BE2C (cell line): Measurements from ENCODE around the gene GCSH.
"Not testable (repeated sequence)": the region's sequence is repeated elsewhere in the genome, so short reads cannot be mapped to it uniquely, and the experiment has no call there.

Experiments
- DNase-seq: peaks from one replicate; pipeline ENCODE4 v3.0.0-alpha.2; 2020
- H3K27me3 ChIP-seq: fragments of 250-450 bp; sonication (Bioruptor Pico); 2 replicates; pipeline ENCODE4 v1.5.1; 2020; ENCODE audit warnings: mild to moderate bottlenecking
- H3K36me3 ChIP-seq: fragments of 250-450 bp; sonication (Bioruptor Pico); 2 replicates; pipeline ENCODE4 v1.5.1; 2020; ENCODE audit warnings: mild to moderate bottlenecking
- H3K4me1 ChIP-seq: fragments of 250-450 bp; sonication (Bioruptor Pico); 2 replicates; pipeline ENCODE4 v1.5.1; 2020
- H3K4me3 ChIP-seq: 2 replicates; pipeline ENCODE4 v1.5.1; 2011; ENCODE audit warnings: low read depth, low read length
- H3K9me3 ChIP-seq: fragments of 250-450 bp; sonication (Bioruptor Pico); 2 replicates; pipeline ENCODE4 v1.5.1; 2020
- TF ChIP-seq, protein P1 (sequence below): IDR thresholded peaks from 2 replicates; pipeline ENCODE4 v1.5.1; 2012; ENCODE audit warnings: mild to moderate bottlenecking, low read depth, low read length

GCSH gene

DNA sequence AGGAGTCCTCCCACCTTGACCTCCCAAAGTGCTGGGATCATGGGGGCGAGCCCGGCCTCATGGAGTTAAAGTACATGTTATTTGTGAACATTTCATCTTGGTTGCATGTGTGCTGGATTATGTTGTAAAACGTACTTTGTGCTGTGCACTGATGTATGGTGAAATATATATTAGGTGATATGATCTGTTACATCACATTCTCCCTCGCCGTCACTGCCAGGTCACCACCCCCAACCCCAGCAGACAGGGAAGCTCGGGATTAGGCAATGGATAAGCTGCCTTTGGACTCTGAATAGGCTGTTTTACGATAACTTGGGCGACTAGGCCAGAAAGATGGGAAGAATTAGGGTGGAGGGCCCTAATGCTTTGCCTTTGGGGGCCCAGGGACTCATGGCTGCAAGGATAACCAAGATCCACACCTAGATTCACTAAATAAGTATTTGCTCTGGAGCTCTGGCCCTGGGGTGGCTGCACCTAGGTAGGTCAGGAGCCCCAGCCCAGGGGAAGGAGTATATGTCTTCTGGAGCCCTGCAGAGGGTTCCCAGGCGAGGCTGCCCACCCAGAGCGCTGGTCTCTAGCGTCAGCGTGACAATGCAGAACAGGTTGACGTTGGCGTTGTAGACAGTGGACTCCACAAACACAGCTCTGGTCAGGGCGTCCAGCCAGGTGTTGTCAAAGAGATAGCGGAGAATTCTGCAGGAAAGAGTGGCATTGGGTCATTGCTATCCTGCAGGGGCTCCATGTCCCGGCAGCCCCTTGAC, 27.1 kb upstream of the GCSH start:
- Histone ChIP-seq H3K36me3 (no peaks in the 10 kb centered on the region), H3K27me3 (no peaks in the 10 kb centered on the region), H3K9me3 (no peaks in the 10 kb centered on the region), H3K4me3 (no peak overlapping the region), H3K4me1 (no peaks in the 10 kb centered on the region)
- no peak for DNase-seq
- TF ChIP-seq, protein P1, sequence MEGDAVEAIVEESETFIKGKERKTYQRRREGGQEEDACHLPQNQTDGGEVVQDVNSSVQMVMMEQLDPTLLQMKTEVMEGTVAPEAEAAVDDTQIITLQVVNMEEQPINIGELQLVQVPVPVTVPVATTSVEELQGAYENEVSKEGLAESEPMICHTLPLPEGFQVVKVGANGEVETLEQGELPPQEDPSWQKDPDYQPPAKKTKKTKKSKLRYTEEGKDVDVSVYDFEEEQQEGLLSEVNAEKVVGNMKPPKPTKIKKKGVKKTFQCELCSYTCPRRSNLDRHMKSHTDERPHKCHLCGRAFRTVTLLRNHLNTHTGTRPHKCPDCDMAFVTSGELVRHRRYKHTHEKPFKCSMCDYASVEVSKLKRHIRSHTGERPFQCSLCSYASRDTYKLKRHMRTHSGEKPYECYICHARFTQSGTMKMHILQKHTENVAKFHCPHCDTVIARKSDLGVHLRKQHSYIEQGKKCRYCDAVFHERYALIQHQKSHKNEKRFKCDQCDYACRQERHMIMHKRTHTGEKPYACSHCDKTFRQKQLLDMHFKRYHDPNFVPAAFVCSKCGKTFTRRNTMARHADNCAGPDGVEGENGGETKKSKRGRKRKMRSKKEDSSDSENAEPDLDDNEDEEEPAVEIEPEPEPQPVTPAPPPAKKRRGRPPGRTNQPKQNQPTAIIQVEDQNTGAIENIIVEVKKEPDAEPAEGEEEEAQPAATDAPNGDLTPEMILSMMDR = no peak

DNA sequence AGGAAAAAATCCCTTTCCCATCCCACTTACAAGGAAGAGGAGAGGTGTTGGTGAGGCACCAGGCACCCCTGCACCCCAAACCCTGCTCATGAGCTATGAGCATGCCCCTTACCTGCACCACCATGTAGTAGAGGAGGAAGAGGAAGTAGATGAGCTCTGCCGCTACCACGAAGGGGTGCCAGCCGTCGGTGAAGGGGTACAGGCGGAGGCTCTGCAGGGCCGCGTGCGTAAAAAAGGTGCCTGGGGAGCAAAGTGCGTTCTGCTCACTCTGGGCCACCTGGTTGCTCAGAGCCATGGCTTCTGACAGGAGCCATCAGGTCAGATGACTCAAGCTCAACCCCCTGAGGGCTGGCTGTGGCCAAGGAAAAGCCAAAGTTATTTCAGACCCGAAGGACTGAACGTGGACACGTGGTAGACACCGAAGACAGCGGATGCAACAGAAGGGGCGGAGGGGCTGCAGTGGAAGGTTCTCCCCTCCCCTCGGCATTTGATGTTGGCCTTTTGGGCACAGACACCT, 25.3 kb upstream of the GCSH start:
- TF ChIP-seq, protein P1 = no peak
- H3K4me1 ChIP-seq = no peaks in the 10 kb centered on the region
- H3K36me3 ChIP-seq = no peaks in the 10 kb centered on the region
- no peaks in the 10 kb centered on the region for H3K9me3 ChIP-seq
- no peaks in the 10 kb centered on the region for H3K27me3 ChIP-seq
- no peak overlapping the region for H3K4me3 ChIP-seq
- DNase-seq = no peak

- TF ChIP-seq, protein P1 = no peak
- Histone ChIP-seq H3K4me1 (no peaks in the 10 kb centered on the region), H3K9me3 (no peaks in the 10 kb centered on the region), H3K27me3 (no peaks in the 10 kb centered on the region), H3K4me3 (no peak overlapping the region), H3K36me3 (no peaks in the 10 kb centered on the region)
- no peak for DNase-seq
These were observed 21.2 kb upstream of the GCSH start for GRCh38 chr16:81117436-81117835.

DNA sequence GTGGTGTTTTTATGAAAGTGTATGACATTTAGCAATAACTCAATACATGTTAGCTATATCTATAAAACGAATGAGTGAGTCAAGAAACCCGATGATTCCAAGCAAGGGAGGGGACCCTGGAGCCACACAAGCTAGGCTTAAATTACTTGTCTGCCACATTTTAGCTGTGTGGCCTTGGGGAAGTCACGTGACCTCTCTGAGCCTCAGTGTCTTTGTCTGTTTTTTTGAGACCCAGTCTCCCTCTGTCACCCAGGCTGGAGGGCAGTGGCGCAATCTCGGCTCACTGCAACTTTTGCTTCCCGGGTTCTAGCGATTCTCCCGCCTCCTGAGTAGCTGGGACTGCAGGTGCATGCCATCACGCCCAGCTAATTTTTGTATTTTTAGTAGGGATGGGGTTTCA, 20.1 kb upstream of the GCSH start:
- TF ChIP-seq, protein P1 = no peak
- H3K27me3 ChIP-seq = no peaks in the 10 kb centered on the region

GRCh38 chr16:81112453-81112852, 16.3 kb upstream of the GCSH start:
- no peaks in the 10 kb centered on the region for H3K9me3 ChIP-seq
- H3K4me3 ChIP-seq = no peak overlapping the region
- DNase-seq = no peak
- TF ChIP-seq, protein P1 = no peak
- no peaks in the 10 kb centered on the region for H3K4me1 ChIP-seq
- no peaks in the 10 kb centered on the region for H3K27me3 ChIP-seq
- H3K36me3 ChIP-seq = no peaks in the 10 kb centered on the region

More for the DNA sequence above, 20.1 kb upstream of the GCSH start:
- H3K4me1 ChIP-seq = no peaks in the 10 kb centered on the region
- H3K4me3 ChIP-seq = no peak overlapping the region
- H3K9me3 ChIP-seq = no peaks in the 10 kb centered on the region
- DNase-seq = no peak
- no peaks in the 10 kb centered on the region for H3K36me3 ChIP-seq

DNA sequence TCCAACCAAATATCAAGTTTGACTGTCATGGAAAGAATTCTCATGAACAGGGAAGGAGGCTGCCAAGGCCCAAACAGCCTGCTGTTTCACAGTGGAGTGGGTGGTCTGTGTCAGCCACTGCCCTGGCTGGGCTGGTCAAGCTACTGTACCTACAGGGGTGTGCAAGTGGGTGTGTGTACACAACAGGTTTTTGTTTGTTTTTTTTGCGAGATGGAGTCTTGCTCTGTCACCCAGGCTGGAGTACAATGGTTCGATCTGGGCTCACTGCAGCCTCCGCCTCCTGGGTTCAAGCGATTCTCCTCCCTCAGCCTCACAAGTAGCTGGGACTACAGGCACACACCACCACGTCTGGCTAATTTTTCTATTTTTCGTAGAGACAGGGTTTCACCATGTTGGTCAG, 13.1 kb upstream of the GCSH start:
- not testable (repeated sequence) for H3K4me1 ChIP-seq, H3K9me3 ChIP-seq, H3K36me3 ChIP-seq, DNase-seq, H3K4me3 ChIP-seq, H3K27me3 ChIP-seq
